Endothelial cell of umbilical vein (primary cell): ENCODE measurements around the gene C8A. TPM values are rescaled to one million over a fixed set of nuclear protein-coding genes. Genes with fewer than 3 reads are reported as not detected.

Experiments
- BruUV-seq: library from RNA; stranded (reverse); fragments of 400-500 nt; replicated peaks from 2 replicates; lab custom pipeline; 2021; lab: Mats Ljungman, UMichigan
- CTCF ChIA-PET: fragments of 300-600, 350-600 bp; sonication (Branson Sonifier 250); formaldehyde crosslinking; loops from one replicate; lab custom pipeline; 2021; ENCODE audit warnings: antibody characterized with exemption, inconsistent platforms; lab: Charles Lee
- POLR2A ChIA-PET: fragments of 300-600, 350-600 bp; sonication (Branson Sonifier 250); formaldehyde crosslinking; loops from one replicate; lab custom pipeline; 2021; ENCODE audit warnings: antibody characterized with exemption, inconsistent platforms; lab: Charles Lee
- DNase-seq: peaks from one replicate; pipeline ENCODE4 v3.0.0-alpha.2; 2011; ENCODE audit warnings: low read depth, low spot score
- FAIRE-seq: peaks from 2 replicates; lab custom pipeline; 2011; peaks lifted over from hg19 to GRCh38; lab: Jason Lieb, UNC
- H2AFZ ChIP-seq: 2 replicates; pipeline ENCODE4 v1.6.0; 2012; ENCODE audit warnings: low read depth, low read length, control low read depth, inconsistent platforms
- H3K27ac ChIP-seq: 2 replicates; pipeline ENCODE4 v1.5.1; 2011; ENCODE audit warnings: low read depth, mild to moderate bottlenecking, control low read depth, low read length, moderate library complexity; ENCODE audit not compliant: insufficient read depth
- H3K27me3 ChIP-seq, 2 experiments: 2 replicates each; pipeline versions ENCODE4 v1.6.0 to v1.6.1; 2011; ENCODE audit warnings: low read length in 2 of 2, mixed read lengths in 1 of 2; ENCODE audit not compliant: control insufficient read depth in 2 of 2, insufficient read depth in 2 of 2
- H3K36me3 ChIP-seq, 2 experiments: 2 replicates in 1 of 2; 3 replicates in 1 of 2; pipeline ENCODE4 v1.5.1; 2011; ENCODE audit warnings: low read length in 2 of 2, mild to moderate bottlenecking in 1 of 2, moderate library complexity in 1 of 2; ENCODE audit not compliant: control insufficient read depth in 2 of 2, insufficient read depth in 2 of 2; ENCODE audit errors: extremely low read depth in 1 of 2
- H3K4me1 ChIP-seq: 3 replicates; pipeline ENCODE4 v1.5.1; 2011; ENCODE audit warnings: mild to moderate bottlenecking, low read length; ENCODE audit not compliant: control insufficient read depth, insufficient read depth; ENCODE audit errors: extremely low read depth
- H3K4me2 ChIP-seq: 2 replicates; pipeline ENCODE4 v1.6.1; 2011; ENCODE audit warnings: low read length, control low read depth, mixed read lengths; ENCODE audit not compliant: insufficient read depth
- H3K4me3 ChIP-seq, 3 experiments: fragments of 200-600 bp in 1 of 3; sonication (generic), shearing (Covaris generic) in 1 of 3; replicated peaks in 1 of 3; 2 replicates each; pipeline ENCODE4 v1.5.1; 2011 to 2016; ENCODE audit warnings: control low read depth in 3 of 3, low read length in 3 of 3, mild to moderate bottlenecking in 2 of 3, inconsistent platforms in 1 of 3, low read depth in 1 of 3, moderate library complexity in 1 of 3; ENCODE audit not compliant: insufficient read depth in 1 of 3
- H3K79me2 ChIP-seq: 2 replicates; pipeline ENCODE4 v1.6.0; 2012; ENCODE audit warnings: low read length, inconsistent platforms; ENCODE audit not compliant: control insufficient read depth, insufficient read depth
- H3K9ac ChIP-seq: replicated peaks from 2 replicates; pipeline ENCODE3; 2011; ENCODE audit warnings: low read length, control low read depth; ENCODE audit not compliant: insufficient read depth; ENCODE audit errors: extremely low read depth
- H3K9me1 ChIP-seq: replicated peaks from 3 replicates; pipeline ENCODE4 v1.6.0; 2011; ENCODE audit warnings: mild to moderate bottlenecking, low read length; ENCODE audit not compliant: control insufficient read depth, insufficient read depth; ENCODE audit errors: extremely low read depth
- H3K9me3 ChIP-seq: replicated peaks from 2 replicates; pipeline ENCODE4 v1.5.1; 2012; ENCODE audit warnings: low read length, inconsistent platforms; ENCODE audit not compliant: control insufficient read depth, insufficient read depth
- H4K20me1 ChIP-seq: replicated peaks from 2 replicates; pipeline ENCODE3; 2011; ENCODE audit warnings: mild to moderate bottlenecking, low read length; ENCODE audit not compliant: control insufficient read depth, insufficient read depth; ENCODE audit errors: extremely low read depth
- CTCF ChIP-seq, 2 donors: IDR thresholded peaks; 1 replicate in 1 of 2; 2 replicates in 1 of 2; pipeline ENCODE4 v1.5.1; 2011; ENCODE audit warnings: low read length in 2 of 2, mild to moderate bottlenecking in 2 of 2, moderate library complexity in 2 of 2, control low read depth in 1 of 2, inconsistent platforms in 1 of 2, low read depth in 1 of 2; ENCODE audit not compliant: insufficient read depth in 1 of 2; ENCODE audit errors: extremely low read depth in 1 of 2
- EZH2 ChIP-seq: IDR thresholded peaks from 2 replicates; pipeline ENCODE4 v1.6.1; 2012; ENCODE audit warnings: borderline replicate concordance, low read depth, mild to moderate bottlenecking, moderate library complexity, low read length, inconsistent platforms; ENCODE audit not compliant: severe bottlenecking
- FOS ChIP-seq: IDR thresholded peaks from 2 replicates; pipeline ENCODE4 v1.6.1; 2011; ENCODE audit warnings: mild to moderate bottlenecking, low read length, moderate library complexity, borderline replicate concordance; ENCODE audit not compliant: insufficient read depth
- GATA2 ChIP-seq: IDR thresholded peaks from 2 replicates; pipeline ENCODE4 v1.7.0; 2011; ENCODE audit warnings: low read depth, mild to moderate bottlenecking, moderate library complexity, mixed read lengths, low read length; ENCODE audit not compliant: insufficient read length, insufficient read depth
- JUN ChIP-seq: IDR thresholded peaks from 2 replicates; pipeline ENCODE4 v1.6.1; 2011; ENCODE audit warnings: borderline replicate concordance, low read depth; ENCODE audit not compliant: insufficient read length, insufficient read depth
- MAX ChIP-seq: IDR thresholded peaks from 2 replicates; pipeline ENCODE4 v1.6.1; 2011; ENCODE audit not compliant: insufficient read depth, insufficient read length
- MYC ChIP-seq: IDR thresholded peaks from one replicate; pipeline ENCODE4 v1.6.1; 2011; ENCODE audit warnings: mild to moderate bottlenecking, low read depth, low read length
- POLR2A ChIP-seq: IDR thresholded peaks from 2 replicates; pipeline ENCODE4 v1.6.1; 2012; ENCODE audit warnings: low read depth, mild to moderate bottlenecking, control low read depth, low read length
- POLR2AphosphoS5 ChIP-seq: IDR thresholded peaks from 2 replicates; pipeline ENCODE4 v1.6.1; 2012; ENCODE audit warnings: low read depth, mild to moderate bottlenecking, control low read depth, low read length, moderate library complexity; ENCODE audit not compliant: insufficient read depth
- dilution Hi-C: fragments of 300-500 bp; cut with MboI; formaldehyde crosslinking; loops from one replicate; pipeline ENCODE4 v1.15.0; 2019; ENCODE audit warnings: low sequenced_read_pairs; ENCODE audit not compliant: extremely low pct_ligation_motif_present
- intact Hi-C: fragments of 100-400 bp; cut with micrococcal nuclease; formaldehyde crosslinking; loops from one replicate; pipeline ENCODE4 v1.10.0; 2022
- polyA plus RNA-seq, 4 experiments: library from polyadenylated mRNA; depleted of rRNA in 3 of 4; stranded (reverse) in 3 of 4; unstranded in 1 of 4; fragments of >200 nt; gene quantifications; 2 replicates each; pipeline versions ENCODE4 v1.2.1 to v1.2.3, GENCODE V29; 2011 to 2012; ENCODE audit warnings: missing spikeins in 1 of 4
- total RNA-seq: library from RNA; stranded (reverse); gene quantifications from 2 replicates; pipeline ENCODE4 v1.2.3, GENCODE V29; 2021

The C8A gene
- total and polyA plus RNA-seq, 2 donors (not counting 3 experiments of a cell fraction or from before 2014, with no cell fraction given) = not detected

DNA sequence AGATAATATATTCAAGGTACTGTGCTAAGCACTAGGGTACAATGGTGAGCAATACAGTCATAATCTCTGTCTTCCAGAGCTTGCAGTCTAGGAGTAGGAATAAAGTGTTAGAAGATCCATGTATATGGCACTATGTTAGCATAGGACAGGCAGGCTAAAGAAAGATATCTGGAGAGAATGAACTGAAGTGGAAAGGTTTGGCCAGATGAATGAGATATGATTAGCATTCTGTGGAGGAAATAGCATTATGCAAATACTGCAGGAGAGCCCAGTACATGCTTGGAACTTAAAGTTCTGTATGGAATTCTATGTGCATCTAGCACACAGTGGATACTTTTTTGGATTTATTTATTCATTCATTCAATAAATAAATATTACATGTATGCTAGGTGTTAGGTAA lies 4.7 kb downstream of the C8A start:
- DNase-seq (no peak), FAIRE-seq (no peak)
- BruUV-seq = no TSS peak
- H3K79me2 ChIP-seq = no peaks in the 10 kb centered on the region
- H4K20me1 ChIP-seq = no peaks in the 10 kb centered on the region
- no peaks in the 10 kb centered on the region for H3K9me1 ChIP-seq
- no peak overlapping the region for H3K9ac ChIP-seq
- dilution Hi-C loops (no loop called here), intact Hi-C loops (no loop called here)
- no peak overlapping the region for H3K4me3 ChIP-seq
- no peaks in the 10 kb centered on the region for H3K36me3 ChIP-seq
- POLR2A ChIA-PET = no interaction called here
- H3K27me3 ChIP-seq = no peaks in the 10 kb centered on the region
- no peak overlapping the region for H2AFZ ChIP-seq
- H3K9me3 ChIP-seq = no peaks in the 10 kb centered on the region
- no peak overlapping the region for H3K4me2 ChIP-seq
- CTCF ChIA-PET = no interaction called here
- TF ChIP-seq FOS (no peak), JUN (no peak), POLR2AphosphoS5 (no peak), MYC (no peak), EZH2 (no peak), GATA2 (no peak), POLR2A (no peak), CTCF (IDR thresholded peaks at IDR 0.05; ENCODE audit: extremely low read depth in 1 of 2, insufficient read depth in 1 of 2, low read depth in 1 of 2, low read length in 2 of 2) (no peak), MAX (no peak)
- no peak overlapping the region for H3K27ac ChIP-seq
- no peaks in the 10 kb centered on the region for H3K4me1 ChIP-seq
